GM12873 (cell line): Measurements from ENCODE around the gene EFCAB6.

Experiments
- CTCF ChIP-seq: IDR thresholded peaks from 2 replicates; pipeline ENCODE4 v1.5.1; 2012; ENCODE audit warnings: low read depth, mild to moderate bottlenecking, moderate library complexity, low read length, control low read depth; ENCODE audit not compliant: insufficient read depth; ENCODE audit errors: missing control alignments

EFCAB6 gene

GRCh38 chr22:43560651-43561050, 251.5 kb downstream of the EFCAB6 start:
- no peak for TF ChIP-seq CTCF

- TF ChIP-seq CTCF, result no peak
Observed at GRCh38 chr22:43555561-43556515, 256.3 kb downstream of the EFCAB6 start.

GRCh38 chr22:43554694-43555365, 257.3 kb downstream of the EFCAB6 start:
- no peak for TF ChIP-seq CTCF

- no peak for TF ChIP-seq CTCF
Observed at GRCh38 chr22:43554259-43554636, 257.9 kb downstream of the EFCAB6 start.

GRCh38 chr22:43553451-43554258, 258.4 kb downstream of the EFCAB6 start:
- no peak for TF ChIP-seq CTCF

GRCh38 chr22:43550672-43551071, 261.4 kb downstream of the EFCAB6 start:
- TF ChIP-seq CTCF, result no peak
